ENCODE results near the gene B4GALT3. TPM values are rescaled to one million over a fixed set of nuclear protein-coding genes. Genes with fewer than 3 reads are reported as not detected.

B4GALT3 gene
- total and polyA plus RNA-seq, 2 of the 4 experiments (the other 2 are of a cell fraction), result 19.9 to 36.0 TPM

- no peak overlapping the region for H4K5ac ChIP-seq (ENCODE audit: low read depth, low read length)
- peaks cover 11% of the 10 kb centered on the region for H3K4me1 ChIP-seq (ENCODE audit: control insufficient read depth, insufficient read depth, low read length)
- peaks cover 14% of the 10 kb centered on the region for H3K36me3 ChIP-seq (ENCODE audit: control insufficient read depth, insufficient read depth, low read length)
- in situ Hi-C loops (cut with MboI; ENCODE audit: low sequenced_read_pairs), result loop anchor here (10.0 kb wide), 1 partner anchor 526 kb away; the partner anchor contains the start of gene DUSP12
- no peaks in the 10 kb centered on the region for H3K9me3 ChIP-seq (ENCODE audit: control insufficient read depth, insufficient read depth, low read length)
- H3K14ac ChIP-seq (replicated peaks; ENCODE audit: low read depth, low read length), result no peak overlapping the region; the same call in 1 of the 2 replicates
- ChIA-PET CTCF (interaction anchor here (1.6 kb wide), 1 partner anchor 164 kb away, joined by 4 read pairs; no protein-coding TSS in a partner anchor), POLR2A (ENCODE audit: unreplicated experiment) (no interaction called here)
- H3K4me3 ChIP-seq (ENCODE audit: insufficient read depth, low read depth, low read length), result no peak overlapping the region
- no CpG with 5 or more reads among the region's 8 CpGs for WGBS, 2 experiments (ENCODE audit: extremely low coverage in 2 of 2, insufficient read length in 1 of 2)
- H3K18ac ChIP-seq (ENCODE audit: low read depth, low read length), result no peak overlapping the region
- BruUV-seq (replicated peaks), result no TSS peak
- H4K91ac ChIP-seq (ENCODE audit: insufficient read depth, low read depth, low read length), result no peak overlapping the region
- peak overlapping the region; percentile 48 for H2AK9ac ChIP-seq (replicated peaks; ENCODE audit: low read depth, low read length, poor library complexity)
- DNase-seq (no peak), ATAC-seq (ENCODE audit: low read depth) (no peak)
- no peak overlapping the region for H3K4me2 ChIP-seq (ENCODE audit: low read depth, low read length)
- no peak overlapping the region for H2BK20ac ChIP-seq (ENCODE audit: low read depth, low read length)
- no peak for TF ChIP-seq MXI1 (IDR thresholded peaks at IDR 0.05; ENCODE audit: borderline replicate concordance, low read depth, low read length)
- TF ChIP-seq NFE2L2 (IDR thresholded peaks at IDR 0.05; ENCODE audit: low read depth, low read length), result no peak
- no peak for TF ChIP-seq USF2 (IDR thresholded peaks at IDR 0.05; ENCODE audit: low read depth, low read length)
- peaks cover 14% of the 10 kb centered on the region for H3K9me1 ChIP-seq (ENCODE audit: insufficient read depth, low read length)
- H3K4ac ChIP-seq (ENCODE audit: low read depth, low read length), result no peak overlapping the region
- H4K8ac ChIP-seq (ENCODE audit: low read depth in 2 of 2, low read length in 2 of 2), result no peak overlapping the region
- H2BK15ac ChIP-seq (ENCODE audit: low read depth, low read length), result no peak overlapping the region
- intact Hi-C loops (cut with micrococcal nuclease), result no loop called here
- no peak overlapping the region for H3K23ac ChIP-seq (ENCODE audit: low read depth, low read length)
- no peak overlapping the region for H3K56ac ChIP-seq (ENCODE audit: extremely low read depth, insufficient read depth, low read length)
- H3K79me1 ChIP-seq (ENCODE audit: low read depth in 1 of 2, low read length in 2 of 2), result no peaks in the 10 kb centered on the region
- no peak overlapping the region for H2BK5ac ChIP-seq (ENCODE audit: low read depth, low read length, poor library complexity, severe bottlenecking)
- no peaks in the 10 kb centered on the region for H4K20me1 ChIP-seq (ENCODE audit: insufficient read depth, low read length)
- H3K27me3 ChIP-seq (ENCODE audit: control insufficient read depth, insufficient read depth, low read length), result no peaks in the 10 kb centered on the region; the same call in 1 of the 2 replicates
- no peak overlapping the region for H3K27ac ChIP-seq (ENCODE audit: insufficient read depth, low read length)
- peak overlapping the region; percentile 71 for H2AFZ ChIP-seq (replicated peaks; ENCODE audit: low read length, poor library complexity)
- H2BK120ac ChIP-seq (ENCODE audit: low read depth, low read length), result no peak overlapping the region
- 0 out of 2 replicates have a peak overlapping the region, but pooled peaks have one; percentile 76 for H2AK5ac ChIP-seq (ENCODE audit: low read depth, low read length)
- H3K9ac ChIP-seq (ENCODE audit: low read depth, low read length), result no peak overlapping the region
- dilution Hi-C loops (cut with HindIII; ENCODE audit: low sequenced_read_pairs, unreplicated experiment), result no loop called here
These were observed 41.2 kb upstream of the B4GALT3 start for GRCh38 chr1:161218301-161219077.

Measured in IMR-90 (cell line).